NCI-H2171 treated with DMSO at 0.1 percent for 48 hours (cell line): ENCODE measurements around the gene COL1A2.

Experiments
- DNase-seq: peaks from one replicate; lab custom pipeline; 2025; lab: John Stamatoyannopoulos, UW

Gene COL1A2

GRCh38 chr7:94394437-94395140 is at the start of gene COL1A2:
TSS of gene COL1A2 (plus strand) at chr7:94394895. CDS start at chr7:94395032, 137 bp downstream.
- DNase-seq: no peak

GRCh38 chr7:94345907-94346306 is 48.8 kb upstream of the COL1A2 start:
- DNase-seq: no peak

- DNase-seq: no peak
These were observed 46.6 kb upstream of the COL1A2 start for GRCh38 chr7:94348142-94348541.

- no peak for DNase-seq
These were observed 44.0 kb upstream of the COL1A2 start for GRCh38 chr7:94350734-94351133.

- DNase-seq: no peak
These were observed 43.0 kb upstream of the COL1A2 start for GRCh38 chr7:94351703-94352102.

- DNase-seq: no peak
These were observed 41.8 kb upstream of the COL1A2 start for GRCh38 chr7:94352887-94353286.

- no peak for DNase-seq
These were observed 39.7 kb upstream of the COL1A2 start for GRCh38 chr7:94354953-94355352.

- DNase-seq: peak; percentile 70
These were observed 39.2 kb upstream of the COL1A2 start for GRCh38 chr7:94355454-94355853.

- DNase-seq: no peak
These were observed 37.6 kb upstream of the COL1A2 start for GRCh38 chr7:94357076-94357475.

- DNase-seq: no peak
These were observed 33.8 kb upstream of the COL1A2 start for GRCh38 chr7:94360926-94361325.

- DNase-seq: no peak
These were observed 32.4 kb upstream of the COL1A2 start for GRCh38 chr7:94362276-94362675.

GRCh38 chr7:94364816-94365215 is 29.9 kb upstream of the COL1A2 start:
- DNase-seq: no peak

- no peak for DNase-seq
These were observed 28.5 kb upstream of the COL1A2 start for GRCh38 chr7:94366163-94366562.

GRCh38 chr7:94366832-94367231 is 27.9 kb upstream of the COL1A2 start:
- no peak for DNase-seq

GRCh38 chr7:94367949-94368348 is 26.7 kb upstream of the COL1A2 start:
- DNase-seq: no peak

- peak; percentile 80 for DNase-seq
These were observed 26.3 kb upstream of the COL1A2 start for GRCh38 chr7:94368371-94368791.

- DNase-seq: no peak
These were observed 20.5 kb upstream of the COL1A2 start for GRCh38 chr7:94374231-94374630.

GRCh38 chr7:94374721-94375566 is 19.8 kb upstream of the COL1A2 start:
- DNase-seq: peak; percentile 13

- DNase-seq: no peak
These were observed 19.0 kb upstream of the COL1A2 start for GRCh38 chr7:94375691-94376090.

GRCh38 chr7:94376281-94376680 is 18.4 kb upstream of the COL1A2 start:
- DNase-seq: no peak

GRCh38 chr7:94378356-94378755 is 16.3 kb upstream of the COL1A2 start:
- DNase-seq: no peak

GRCh38 chr7:94380264-94380663 is 14.4 kb upstream of the COL1A2 start:
- DNase-seq: no peak

GRCh38 chr7:94382132-94382531 is 12.6 kb upstream of the COL1A2 start:
- no peak for DNase-seq
